Measurements from ENCODE around the gene KCNJ5.
A peak's percentile ranks its signal among the peaks of the same experiment; 100 is the strongest.

Gene KCNJ5

GRCh38 chr11:128890543-128891368 is at the start of gene KCNJ5:
Gene KCNJ5 (plus strand): TSS chr11:128891356. CDS start chr11:128911274, 19,918 bp downstream.
- no peak for DNase-seq (ENCODE audit: low read depth)

- no peak for DNase-seq (ENCODE audit: low read depth)
These were observed 49.6 kb upstream of the KCNJ5 start for GRCh38 chr11:128841461-128842072.

GRCh38 chr11:128843198-128843785 is 47.9 kb upstream of the KCNJ5 start:
- no peak for DNase-seq (ENCODE audit: low read depth)

GRCh38 chr11:128845334-128845780 is 45.8 kb upstream of the KCNJ5 start:
- no peak for DNase-seq (ENCODE audit: low read depth)

- no peak for DNase-seq (ENCODE audit: low read depth)
These were observed 44.2 kb upstream of the KCNJ5 start for GRCh38 chr11:128846985-128847384.

GRCh38 chr11:128848815-128849455 is 42.2 kb upstream of the KCNJ5 start:
- peak; percentile 35 for DNase-seq (ENCODE audit: low read depth)

- no peak for DNase-seq (ENCODE audit: low read depth)
These were observed 38.7 kb upstream of the KCNJ5 start for GRCh38 chr11:128852327-128853023.

GRCh38 chr11:128853559-128853958 is 37.6 kb upstream of the KCNJ5 start:
- DNase-seq (ENCODE audit: low read depth): no peak

- no peak for DNase-seq (ENCODE audit: low read depth)
These were observed 36.3 kb upstream of the KCNJ5 start for GRCh38 chr11:128854841-128855240.

- DNase-seq (ENCODE audit: low read depth): no peak
These were observed 34.9 kb upstream of the KCNJ5 start for GRCh38 chr11:128856241-128856640.

GRCh38 chr11:128857341-128857740 is 33.8 kb upstream of the KCNJ5 start:
- no peak for DNase-seq (ENCODE audit: low read depth)

- DNase-seq (ENCODE audit: low read depth): peak; percentile 63
These were observed 31.4 kb upstream of the KCNJ5 start for GRCh38 chr11:128859563-128860441.

GRCh38 chr11:128860571-128861361 is 30.4 kb upstream of the KCNJ5 start:
- no peak for DNase-seq (ENCODE audit: low read depth)

GRCh38 chr11:128862406-128862805 is 28.8 kb upstream of the KCNJ5 start:
- DNase-seq (ENCODE audit: low read depth): no peak

GRCh38 chr11:128862908-128863660 is 28.1 kb upstream of the KCNJ5 start:
- DNase-seq (ENCODE audit: low read depth): no peak

- no peak for DNase-seq (ENCODE audit: low read depth)
These were observed 25.7 kb upstream of the KCNJ5 start for GRCh38 chr11:128865490-128865889.

- DNase-seq (ENCODE audit: low read depth): no peak
These were observed 23.9 kb upstream of the KCNJ5 start, which contains the start of gene KCNJ1 for GRCh38 chr11:128867277-128867676. Gene KCNJ1 (minus strand): TSS chr11:128867296. CDS start chr11:128840243, 27,053 bp downstream.

GRCh38 chr11:128868841-128869671 is 22.1 kb upstream of the KCNJ5 start:
- DNase-seq (ENCODE audit: low read depth): no peak
